ENCODE results near the gene ZNF20. TPM values are rescaled to one million over a fixed set of nuclear protein-coding genes. Genes with fewer than 3 reads are reported as not detected.
"Not testable (repeated sequence)": the region's sequence is repeated elsewhere in the genome, so short reads cannot be mapped to it uniquely, and the experiment has no call there.

The ZNF20 gene
- total RNA-seq, 1 donor from 2014 or later = 9.1 TPM

DNA sequence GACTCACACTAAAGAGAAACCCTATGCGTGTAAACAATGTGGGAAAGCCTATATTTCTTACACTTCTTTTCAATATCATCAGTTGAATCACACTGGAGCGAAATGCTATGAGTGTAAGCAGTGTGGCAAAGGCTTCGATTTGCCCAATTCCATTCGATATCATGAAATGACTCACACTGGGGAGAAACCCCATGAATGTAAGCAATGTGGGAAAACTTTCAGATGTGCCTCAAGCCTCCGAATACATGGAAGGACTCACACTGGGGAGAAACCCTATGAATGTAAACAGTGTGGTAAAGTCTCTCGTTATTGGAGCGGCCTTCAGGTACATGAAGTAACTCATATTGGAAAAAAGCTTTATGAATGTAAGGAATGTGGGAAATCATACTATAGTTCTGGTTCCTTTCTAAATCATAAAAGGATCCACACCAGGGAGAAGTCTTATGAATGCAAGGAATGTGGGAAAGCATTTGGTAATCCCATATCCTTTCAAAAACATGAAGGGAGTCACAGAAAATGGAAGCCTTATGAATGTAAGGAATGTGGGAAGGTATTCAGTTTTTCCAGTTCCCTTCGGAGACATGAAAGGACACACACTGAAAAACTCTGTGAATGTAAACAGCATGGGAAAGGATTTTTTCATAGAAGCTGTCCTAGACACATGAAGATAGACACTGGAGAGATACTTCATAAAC is 28.1 kb downstream of the ZNF20 start:
- Mint-ChIP-seq H3K36me3 (ENCODE audit: low read depth) (peaks cover 67% of the 10 kb centered on the region), H3K27ac (ENCODE audit: unreplicated experiment) (no peak overlapping the region), H3K27me3 (ENCODE audit: low read depth) (no peaks in the 10 kb centered on the region), H3K9me3 (peaks cover 23% of the 10 kb centered on the region), H3K4me3 (no peak overlapping the region), H3K4me1 (no peaks in the 10 kb centered on the region)
- DNase-seq (ENCODE audit: low read depth, low spot score) = no peak
- TF ChIP-seq, protein P1, sequence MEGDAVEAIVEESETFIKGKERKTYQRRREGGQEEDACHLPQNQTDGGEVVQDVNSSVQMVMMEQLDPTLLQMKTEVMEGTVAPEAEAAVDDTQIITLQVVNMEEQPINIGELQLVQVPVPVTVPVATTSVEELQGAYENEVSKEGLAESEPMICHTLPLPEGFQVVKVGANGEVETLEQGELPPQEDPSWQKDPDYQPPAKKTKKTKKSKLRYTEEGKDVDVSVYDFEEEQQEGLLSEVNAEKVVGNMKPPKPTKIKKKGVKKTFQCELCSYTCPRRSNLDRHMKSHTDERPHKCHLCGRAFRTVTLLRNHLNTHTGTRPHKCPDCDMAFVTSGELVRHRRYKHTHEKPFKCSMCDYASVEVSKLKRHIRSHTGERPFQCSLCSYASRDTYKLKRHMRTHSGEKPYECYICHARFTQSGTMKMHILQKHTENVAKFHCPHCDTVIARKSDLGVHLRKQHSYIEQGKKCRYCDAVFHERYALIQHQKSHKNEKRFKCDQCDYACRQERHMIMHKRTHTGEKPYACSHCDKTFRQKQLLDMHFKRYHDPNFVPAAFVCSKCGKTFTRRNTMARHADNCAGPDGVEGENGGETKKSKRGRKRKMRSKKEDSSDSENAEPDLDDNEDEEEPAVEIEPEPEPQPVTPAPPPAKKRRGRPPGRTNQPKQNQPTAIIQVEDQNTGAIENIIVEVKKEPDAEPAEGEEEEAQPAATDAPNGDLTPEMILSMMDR (conservative IDR thresholded peaks at IDR 0.05) = no peak

DNA sequence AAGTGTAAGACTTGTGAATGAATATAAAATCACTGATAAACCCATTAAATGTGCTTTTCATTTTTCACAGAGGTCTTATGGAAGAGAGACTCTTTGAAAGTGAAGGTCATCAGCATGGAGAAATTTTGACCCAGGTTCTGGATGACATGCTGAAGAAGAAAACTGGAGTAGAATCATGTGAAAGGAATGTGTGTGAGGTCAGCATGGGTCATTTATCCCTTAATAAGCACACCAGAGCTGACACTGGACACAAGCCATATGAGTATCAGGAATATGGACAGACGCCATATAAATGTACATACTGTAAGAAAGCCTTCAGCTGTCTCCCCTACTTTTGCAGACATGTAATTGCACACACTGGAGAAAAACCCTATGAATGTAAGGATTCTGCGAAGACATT is 29.0 kb downstream of the ZNF20 start:
- Mint-ChIP-seq H3K27ac (ENCODE audit: unreplicated experiment) (no peak overlapping the region), H3K36me3 (ENCODE audit: low read depth) (peaks cover 71% of the 10 kb centered on the region), H3K27me3 (ENCODE audit: low read depth) (no peaks in the 10 kb centered on the region), H3K4me3 (no peak overlapping the region), H3K9me3 (peaks cover 20% of the 10 kb centered on the region), H3K4me1 (no peaks in the 10 kb centered on the region)
- TF ChIP-seq, protein P1 (conservative IDR thresholded peaks at IDR 0.05) = no peak
- no peak for DNase-seq (ENCODE audit: low read depth, low spot score)

DNA sequence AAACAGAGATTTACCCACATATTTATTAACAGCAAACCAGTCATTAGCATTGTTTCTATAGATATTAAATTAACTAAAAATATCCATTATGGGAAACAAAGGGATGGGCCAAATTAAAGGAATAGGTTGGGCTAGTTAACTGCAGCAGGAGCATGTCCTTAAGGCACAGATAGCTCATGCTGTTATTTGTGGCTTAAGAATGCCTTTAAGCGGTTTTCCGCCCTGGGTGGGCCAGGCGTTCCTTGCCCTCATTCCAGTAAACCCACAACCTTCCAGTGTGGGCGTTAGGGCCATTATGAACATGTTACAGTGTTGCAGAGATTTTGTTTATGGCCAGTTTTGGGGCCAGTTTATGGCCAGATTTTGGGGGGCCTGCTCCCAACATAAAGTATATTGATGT is 36.2 kb downstream of the ZNF20 start:
- H3K9me3 Mint-ChIP-seq = peaks cover 20% of the 10 kb centered on the region
- H3K4me3 Mint-ChIP-seq; H3K27ac Mint-ChIP-seq (ENCODE audit: unreplicated experiment); H3K4me1 Mint-ChIP-seq; H3K27me3 Mint-ChIP-seq (ENCODE audit: low read depth); DNase-seq (ENCODE audit: low read depth, low spot score): not testable (repeated sequence)
- H3K36me3 Mint-ChIP-seq (ENCODE audit: low read depth) = peaks cover 64% of the 10 kb centered on the region

- peaks cover 69% of the 10 kb centered on the region for H3K36me3 Mint-ChIP-seq (ENCODE audit: low read depth)
- no peaks in the 10 kb centered on the region for H3K27me3 Mint-ChIP-seq (ENCODE audit: low read depth)
- peaks cover 21% of the 10 kb centered on the region for H3K9me3 Mint-ChIP-seq
Observed at GRCh38 chr19:12098040-12098439, 42.1 kb downstream of the ZNF20 start.

DNA sequence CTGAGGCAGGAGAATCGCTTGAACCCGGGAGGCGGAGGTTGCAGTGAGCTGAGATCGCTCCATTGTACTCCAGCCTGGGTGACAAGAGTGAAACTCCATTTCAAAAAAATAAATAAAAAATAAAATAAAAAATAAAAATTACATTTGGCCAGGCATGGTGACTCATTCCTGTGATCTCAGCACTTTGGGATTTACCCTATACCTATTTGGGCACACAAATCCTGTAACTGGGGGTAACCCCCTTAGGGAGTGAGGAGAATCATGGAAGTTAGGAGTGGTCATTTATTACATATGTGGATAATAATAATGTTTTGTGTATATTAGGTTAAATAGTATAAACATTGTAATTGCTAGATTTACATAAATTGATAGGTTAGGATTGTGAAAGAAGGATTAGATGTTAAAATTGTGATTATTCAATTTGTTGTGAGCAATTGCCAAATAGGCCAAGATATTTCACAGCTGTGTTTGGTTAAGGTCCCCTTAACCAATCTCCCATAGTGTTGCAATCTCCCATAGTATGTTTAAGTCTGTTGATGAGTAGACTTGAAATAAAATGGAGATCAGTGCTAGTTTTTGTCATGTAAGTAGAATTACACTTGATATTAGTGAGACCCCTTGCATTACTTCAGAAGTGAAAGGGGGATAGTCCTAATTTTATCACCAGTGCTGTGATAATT is 44.9 kb downstream of the ZNF20 start:
- Mint-ChIP-seq H3K4me1 (peaks cover 26% of the 10 kb centered on the region), H3K36me3 (ENCODE audit: low read depth) (peaks cover 49% of the 10 kb centered on the region), H3K9me3 (peaks cover 21% of the 10 kb centered on the region), H3K27me3 (ENCODE audit: low read depth) (no peaks in the 10 kb centered on the region), H3K27ac (ENCODE audit: unreplicated experiment) (no peak overlapping the region), H3K4me3 (peak overlapping the region; percentile 16)
- TF ChIP-seq, protein P1 (conservative IDR thresholded peaks at IDR 0.05) = no peak
- no peak for DNase-seq (ENCODE audit: low read depth, low spot score)

More at GRCh38 chr19:12098040-12098439, 42.1 kb downstream of the ZNF20 start:
- no peak for DNase-seq (ENCODE audit: low read depth, low spot score)
- TF ChIP-seq, protein P1 (conservative IDR thresholded peaks at IDR 0.05) = no peak
- H3K27ac Mint-ChIP-seq (ENCODE audit: unreplicated experiment) = no peak overlapping the region
- no peak overlapping the region for H3K4me3 Mint-ChIP-seq
- peaks cover 8% of the 10 kb centered on the region for H3K4me1 Mint-ChIP-seq

DNA sequence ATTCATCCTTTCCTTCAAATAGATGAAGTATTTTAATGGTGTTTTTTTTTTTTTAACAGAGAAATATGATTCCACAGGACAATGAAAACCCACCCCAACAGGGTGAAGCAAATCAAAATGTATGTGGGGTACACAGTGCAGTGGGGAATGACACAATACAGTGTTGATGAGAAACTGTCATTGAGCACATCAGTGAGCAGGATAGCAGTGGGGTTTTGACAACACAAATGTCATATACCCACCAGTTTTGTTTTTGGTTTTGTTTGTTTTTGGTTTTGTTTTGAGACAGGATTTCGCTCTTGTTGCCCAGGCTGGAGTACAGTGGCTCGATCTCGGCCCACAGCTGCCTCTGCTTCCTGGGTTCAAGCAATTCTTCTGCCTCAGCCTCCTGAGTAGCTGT is 46.4 kb downstream of the ZNF20 start:
- H3K4me3 Mint-ChIP-seq = peak overlapping the region; percentile 97
- peaks cover 12% of the 10 kb centered on the region for H3K9me3 Mint-ChIP-seq
- H3K36me3 Mint-ChIP-seq (ENCODE audit: low read depth) = peaks cover 36% of the 10 kb centered on the region
- no peaks in the 10 kb centered on the region for H3K27me3 Mint-ChIP-seq (ENCODE audit: low read depth)
- DNase-seq (ENCODE audit: low read depth, low spot score) = no peak
- H3K27ac Mint-ChIP-seq (ENCODE audit: unreplicated experiment) = no peak overlapping the region
- TF ChIP-seq, protein P1 (conservative IDR thresholded peaks at IDR 0.05) = no peak
- H3K4me1 Mint-ChIP-seq = peaks cover 28% of the 10 kb centered on the region
